Heart right ventricle (tissue), 16 donors: ENCODE measurements around the gene MAP2K5. TPM values are rescaled to one million over a fixed set of nuclear protein-coding genes. Genes with fewer than 3 reads are reported as not detected.

ENCODE experiments used
- ATAC-seq, 8 donors: fragments of 200-7000 bp; cut with Tn5 transposase; one replicate each; pipeline ENCODE4 v1.9.1; 2020; ENCODE audit warnings: mild to moderate bottlenecking in 8 of 8, moderate library complexity in 8 of 8, moderate number of reproducible peaks in 1 of 8
- DNase-seq, 2 donors: peaks; one replicate each; pipeline ENCODE4 v3.0.0-alpha.2; 2020
- H3K27ac ChIP-seq, 10 donors: fragments of 200-600 bp; sonication (generic) in 2 of 10; one replicate each; pipeline versions ENCODE4 v1.5.0 to v1.8.0; 2020 to 2022; ENCODE audit warnings: mild to moderate bottlenecking in 3 of 10
- H3K27me3 ChIP-seq, 7 donors: fragments of 200-600 bp; one replicate each; pipeline ENCODE4 v1.8.0; 2021 to 2022; ENCODE audit warnings: mild to moderate bottlenecking in 2 of 7
- H3K36me3 ChIP-seq, 9 donors: fragments of 200-600 bp; sonication (generic) in 1 of 9; one replicate each; pipeline versions ENCODE4 v1.5.0 to v1.8.0; 2020 to 2022; ENCODE audit warnings: mild to moderate bottlenecking in 2 of 9
- H3K4me1 ChIP-seq, 9 donors: fragments of 200-600 bp; sonication (generic) in 1 of 9; one replicate each; pipeline versions ENCODE4 v1.5.0 to v1.8.0; 2020 to 2022; ENCODE audit warnings: mild to moderate bottlenecking in 4 of 9
- H3K4me3 ChIP-seq, 10 donors: fragments of 200-600 bp; sonication (generic) in 2 of 10; one replicate each; pipeline versions ENCODE4 v1.5.0 to v1.8.0; 2020 to 2022; ENCODE audit warnings: mild to moderate bottlenecking in 7 of 10, moderate library complexity in 2 of 10
- H3K9me3 ChIP-seq, 11 donors: fragments of 200-600 bp in 10 of 11; sonication (generic) in 2 of 11; one replicate each; pipeline versions ENCODE4 v1.5.0 to v1.8.0; 2013 to 2022; ENCODE audit warnings: mild to moderate bottlenecking in 2 of 11, control low read depth in 1 of 11, moderate library complexity in 1 of 11
- WGBS, 2 donors: extraction: QIAGEN DNeasy Blood & Tissue Kit; methylation state at CpG; one replicate each; pipeline ENCODE4 v1.1.7; 2013; ENCODE audit warnings: inconsistent platforms in 1 of 2; 5-methylcytosine and 5-hydroxymethylcytosine counted together
- intact Hi-C, 10 donors: fragments of 100-400 bp; cut with DNase I; formaldehyde crosslinking; loops; one replicate each; pipeline versions ENCODE4 v1.11.1 to v1.14.2; 2022
- polyA plus RNA-seq, 2 donors: library from polyadenylated mRNA; stranded (reverse); fragments of 200-250 nt; gene quantifications; one replicate each; pipeline ENCODE4 v1.2.3, GENCODE V29; 2013
- total RNA-seq, 10 donors: library from RNA; stranded (reverse); fragmentation: NEBNext Ultra II Directional in 3 of 10; extraction: Animal tissue kit (Norgen Biotek cat#: 25700) in 3 of 10; gene quantifications; one replicate each; pipeline versions ENCODE4 v1.2.1 to v1.2.4, GENCODE V29; 2021 to 2023
- TF ChIP-seq, protein P1 (sequence below), 9 donors: fragments of 200-600 bp; sonication (generic) in 2 of 9; IDR thresholded peaks; one replicate each; pipeline versions ENCODE4 v1.5.0 to v1.8.0; 2021 to 2022; ENCODE audit warnings: antibody characterized with exemption in 9 of 9, mild to moderate bottlenecking in 5 of 9, moderate library complexity in 1 of 9
- donor health status: Arrhythmogenic right ventricular cardiomyopathy.
- donor health status: ischemic (EF 13 %, LVEDD 7.1; RV severe dilation, severe dysfunction).
- donor health status: healthy with polysubstance abuse.
- donor health status: DM: no; HTN: yes; CAD: no.
- donor health status: DM: no; HTN: no; CAD: no.
- donor health status: ischemic (EF 25% LVEDD 6.9; RV normal size, moderate dysfunction).
- donor health status: ischemic (EF 25% LVEDD 5.7; RV mildly dilated, moderate dysfunction).
- donor health status: healthy.
- donor health status: DM: yes; HTN: yes; CAD: no.
- donor health status: Ischemic cardiomyopathy.
- donor health status: ischemic (EF 35%, LVEDD 5.7; RV mildly dilated, moderate dysfunction).
- donor health status: nonischemic (EF 11% LVEDD 7.7; RV severe dilation, severe dysfunction).
- donor health status: DM: yes; HTN: yes; CAD: no.
- donor health status: PGD.
- donor health status: ischemic (EF 29% LVEDD 5.4; RV normal size, mild dysfunction).
- donor health status: nonischemic (EF 23%, LVEDD 6.1; RV moderate dilation, normal function).

MAP2K5 gene
- total and polyA plus RNA-seq, 12 donors: 7.7 to 34.3 (median 21.0) TPM

DNA sequence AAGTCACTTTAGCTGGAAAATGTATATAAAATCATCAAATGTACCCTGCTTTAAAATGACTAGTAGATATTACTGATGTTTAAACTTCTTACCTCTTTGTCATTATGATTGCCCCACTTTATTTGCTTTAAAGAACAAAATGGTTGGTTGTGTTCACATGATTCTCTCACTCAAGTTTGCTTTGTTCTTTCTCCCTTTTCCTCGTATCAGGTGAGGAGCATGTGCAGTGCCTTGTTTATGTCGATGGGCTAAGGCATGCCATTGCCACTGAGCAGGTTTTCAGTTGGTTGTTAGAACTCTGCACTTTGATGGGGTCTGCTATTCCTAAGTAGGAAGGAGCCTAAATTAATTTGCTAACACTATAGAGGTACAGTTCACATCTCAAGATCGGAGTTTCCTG lies 5.3 kb downstream of the MAP2K5 start:
- DNase-seq (no peak), ATAC-seq (no peak)
- TF ChIP-seq, protein P1, sequence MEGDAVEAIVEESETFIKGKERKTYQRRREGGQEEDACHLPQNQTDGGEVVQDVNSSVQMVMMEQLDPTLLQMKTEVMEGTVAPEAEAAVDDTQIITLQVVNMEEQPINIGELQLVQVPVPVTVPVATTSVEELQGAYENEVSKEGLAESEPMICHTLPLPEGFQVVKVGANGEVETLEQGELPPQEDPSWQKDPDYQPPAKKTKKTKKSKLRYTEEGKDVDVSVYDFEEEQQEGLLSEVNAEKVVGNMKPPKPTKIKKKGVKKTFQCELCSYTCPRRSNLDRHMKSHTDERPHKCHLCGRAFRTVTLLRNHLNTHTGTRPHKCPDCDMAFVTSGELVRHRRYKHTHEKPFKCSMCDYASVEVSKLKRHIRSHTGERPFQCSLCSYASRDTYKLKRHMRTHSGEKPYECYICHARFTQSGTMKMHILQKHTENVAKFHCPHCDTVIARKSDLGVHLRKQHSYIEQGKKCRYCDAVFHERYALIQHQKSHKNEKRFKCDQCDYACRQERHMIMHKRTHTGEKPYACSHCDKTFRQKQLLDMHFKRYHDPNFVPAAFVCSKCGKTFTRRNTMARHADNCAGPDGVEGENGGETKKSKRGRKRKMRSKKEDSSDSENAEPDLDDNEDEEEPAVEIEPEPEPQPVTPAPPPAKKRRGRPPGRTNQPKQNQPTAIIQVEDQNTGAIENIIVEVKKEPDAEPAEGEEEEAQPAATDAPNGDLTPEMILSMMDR (IDR thresholded peaks at IDR 0.05): no peak
- H3K9me3 ChIP-seq: no peaks in the 10 kb centered on the region
- 70 to 76% methylated on average over 3 of the region's 3 CpGs for WGBS, 2 donors
- H3K36me3 ChIP-seq: peaks cover 0 to 50% (median 6%) of the 10 kb centered on the region in 9 donors
- no peaks in the 10 kb centered on the region for H3K27me3 ChIP-seq
- no peak overlapping the region for H3K4me3 ChIP-seq
- intact Hi-C loops: no loop called here
- H3K27ac ChIP-seq: peak overlapping the region in 2 of 10 donors; percentile 54 to 61
- H3K4me1 ChIP-seq: peaks cover 5 to 54% (median 32%) of the 10 kb centered on the region in 9 donors

DNA sequence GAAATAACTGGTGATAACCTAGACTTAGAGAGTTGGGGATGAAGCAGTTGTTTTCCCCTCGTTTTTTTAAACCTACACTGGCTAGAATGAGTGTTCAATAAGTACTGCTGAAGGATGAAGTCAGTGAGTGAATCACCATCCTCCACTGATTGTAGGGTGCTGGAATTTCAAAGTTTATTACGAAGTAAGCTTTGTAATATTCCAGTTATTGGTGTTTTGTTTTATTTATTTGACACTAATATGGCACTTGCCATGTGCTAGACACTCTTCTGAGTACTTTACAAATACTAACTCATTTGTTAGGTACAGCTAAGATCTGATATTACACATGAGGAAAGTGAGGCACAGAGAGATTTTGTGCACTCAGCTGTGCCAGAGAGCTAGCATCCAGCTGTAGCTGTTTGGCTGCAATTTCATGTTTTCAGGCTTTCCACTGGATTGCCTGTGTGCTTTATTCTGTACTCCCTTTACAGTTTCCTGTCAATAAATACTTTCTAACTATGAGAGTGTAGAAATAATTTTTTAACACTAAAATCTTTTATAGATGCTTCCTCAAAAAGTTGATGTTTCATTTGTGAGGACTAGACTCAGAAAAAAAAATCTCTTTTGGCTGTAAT lies 5.8 kb downstream of the MAP2K5 start:
- no peaks in the 10 kb centered on the region for H3K27me3 ChIP-seq
- WGBS, 2 donors: 73 to 77% methylated on average over 2 of the region's 2 CpGs
- peak overlapping the region in 5 of 10 donors; percentile 28 to 61 (median 49) for H3K27ac ChIP-seq
- no peak overlapping the region for H3K4me3 ChIP-seq
- intact Hi-C loops: no loop called here
- ATAC-seq: peak in 4 of 8 donors; percentile 21 to 54 (median 37)
- no peak for DNase-seq
- H3K9me3 ChIP-seq: no peaks in the 10 kb centered on the region
- H3K36me3 ChIP-seq: peaks cover 0 to 54% (median 6%) of the 10 kb centered on the region in 9 donors
- TF ChIP-seq, protein P1 (IDR thresholded peaks at IDR 0.05): no peak
- peaks cover 4 to 51% (median 29%) of the 10 kb centered on the region in 9 donors for H3K4me1 ChIP-seq

DNA sequence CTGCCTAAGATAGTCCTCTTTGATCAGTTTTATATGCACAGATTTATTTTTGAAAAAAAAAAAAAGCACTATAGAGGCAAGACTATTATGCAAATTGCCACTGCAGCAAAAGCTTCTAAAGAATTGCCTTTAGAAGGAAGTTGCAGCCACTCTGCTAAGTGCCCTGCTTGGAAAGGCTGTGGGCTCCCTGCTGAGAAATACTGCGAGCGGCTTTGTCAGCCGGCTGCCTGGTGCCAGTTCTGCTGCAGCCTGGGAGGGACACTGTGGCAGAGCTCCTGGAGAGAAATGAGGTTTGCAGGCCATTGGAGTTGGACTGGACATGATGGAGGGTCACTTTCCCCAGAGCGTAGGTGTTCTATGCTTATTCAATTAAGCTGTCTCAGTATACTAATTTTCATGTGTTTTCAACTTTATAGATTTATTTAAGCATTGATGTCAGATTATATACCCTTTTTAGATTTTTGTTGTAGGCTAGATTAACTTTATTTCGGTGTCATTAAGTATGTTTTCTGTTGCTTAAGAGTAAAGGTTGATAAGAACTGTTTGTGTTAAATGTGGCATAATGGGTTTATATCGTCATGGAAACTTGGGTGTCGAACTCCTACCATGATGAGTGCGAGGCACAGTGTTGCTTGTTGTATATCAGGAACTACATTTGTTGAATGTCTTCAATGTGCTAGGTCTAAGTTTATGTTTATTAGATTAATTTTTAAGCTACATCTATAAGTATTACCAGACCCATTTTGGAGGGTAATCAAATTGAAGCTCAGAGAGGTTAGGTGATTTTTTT lies 6.6 kb downstream of the MAP2K5 start:
- TF ChIP-seq, protein P1 (IDR thresholded peaks at IDR 0.05): no peak
- intact Hi-C loops: no loop called here
- Histone ChIP-seq H3K27ac (peak overlapping the region in 5 of 10 donors; percentile 28 to 61 (median 49)), H3K9me3 (no peaks in the 10 kb centered on the region), H3K4me3 (no peak overlapping the region), H3K4me1 (peaks cover 0 to 44% (median 22%) of the 10 kb centered on the region in 9 donors), H3K27me3 (no peaks in the 10 kb centered on the region), H3K36me3 (peaks cover 0 to 54% (median 6%) of the 10 kb centered on the region in 9 donors)
- ATAC-seq (peak; percentile 47 to 89 (median 78)), DNase-seq (peak in 1 of 2 donors; percentile 20)
- 69 to 74% methylated on average over 8 of the region's 8 CpGs for WGBS, 2 donors

DNA sequence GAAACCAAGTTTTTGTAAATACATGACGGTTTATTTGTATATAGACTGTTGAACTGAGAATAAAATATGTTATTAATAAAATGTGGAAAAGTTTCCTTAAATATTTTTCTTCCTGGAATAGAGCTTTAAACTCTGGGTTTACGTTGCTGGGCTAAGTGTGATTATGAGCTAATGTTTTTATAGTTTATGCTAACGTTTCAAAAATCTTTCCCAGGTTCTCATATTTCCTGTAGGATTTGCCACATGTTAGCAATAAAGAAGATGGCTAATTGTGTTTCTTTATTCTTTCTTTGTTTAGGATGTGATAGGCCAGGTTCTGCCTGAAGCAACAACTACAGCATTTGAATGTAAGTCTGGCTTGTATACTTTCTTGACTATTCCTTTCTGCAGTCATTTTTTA lies 7.2 kb downstream of the MAP2K5 start:
- intact Hi-C loops: no loop called here
- ATAC-seq (no peak), DNase-seq (no peak)
- TF ChIP-seq, protein P1 (IDR thresholded peaks at IDR 0.05): no peak
- Histone ChIP-seq H3K9me3 (no peaks in the 10 kb centered on the region), H3K4me1 (peaks cover 0 to 37% (median 18%) of the 10 kb centered on the region in 9 donors), H3K4me3 (no peak overlapping the region), H3K27ac (peak overlapping the region in 4 of 10 donors; percentile 45 to 61 (median 52)), H3K36me3 (peaks cover 0 to 52% (median 6%) of the 10 kb centered on the region in 9 donors), H3K27me3 (no peaks in the 10 kb centered on the region)
- 73 to 79% methylated on average over 3 of the region's 3 CpGs for WGBS, 2 donors
